HG03565 (cell line): Measurements from ENCODE around the gene ATCAY.

Experiments used
- ATAC-seq: cut with Tn5 transposase; IDR thresholded peaks from one replicate; pipeline ENCODE4 v1.9.1; 2021; ENCODE audit warnings: mild to moderate bottlenecking, moderate library complexity; ENCODE audit not compliant: unreplicated experiment

Gene ATCAY

GRCh38 chr19:3880471-3881271 is at the start of gene ATCAY:
Gene ATCAY (plus strand): TSS chr19:3880685. CDS start chr19:3885768, 5,083 bp downstream.
- no peak for ATAC-seq

- ATAC-seq: no peak
These were observed 48.9 kb upstream of the ATCAY start for GRCh38 chr19:3831601-3832000.

- no peak for ATAC-seq
These were observed 48.5 kb upstream of the ATCAY start for GRCh38 chr19:3832001-3832400.

- ATAC-seq: no peak
These were observed 46.7 kb upstream of the ATCAY start for GRCh38 chr19:3833578-3834348.

GRCh38 chr19:3834349-3835054 is 46.0 kb upstream of the ATCAY start:
- ATAC-seq: no peak

- ATAC-seq: no peak
These were observed 45.4 kb upstream of the ATCAY start for GRCh38 chr19:3835055-3835435.

GRCh38 chr19:3836887-3837286 is 43.6 kb upstream of the ATCAY start:
- ATAC-seq: no peak

- ATAC-seq: no peak
These were observed 43.2 kb upstream of the ATCAY start for GRCh38 chr19:3837332-3837731.

- ATAC-seq: no peak
These were observed 42.6 kb upstream of the ATCAY start for GRCh38 chr19:3837922-3838321.

GRCh38 chr19:3838661-3839060 is 41.8 kb upstream of the ATCAY start:
- ATAC-seq: no peak

GRCh38 chr19:3839941-3840340 is 40.5 kb upstream of the ATCAY start:
- no peak for ATAC-seq

GRCh38 chr19:3840804-3841203 is 39.7 kb upstream of the ATCAY start:
- no peak for ATAC-seq

GRCh38 chr19:3842948-3843347 is 37.5 kb upstream of the ATCAY start:
- no peak for ATAC-seq

GRCh38 chr19:3844596-3844995 is 35.9 kb upstream of the ATCAY start:
- no peak for ATAC-seq

GRCh38 chr19:3849092-3849491 is 31.4 kb upstream of the ATCAY start:
- no peak for ATAC-seq

GRCh38 chr19:3849787-3850186 is 30.7 kb upstream of the ATCAY start:
- ATAC-seq: no peak

- ATAC-seq: no peak
These were observed 30.0 kb upstream of the ATCAY start for GRCh38 chr19:3850320-3850972.

GRCh38 chr19:3851254-3852176 is 29.0 kb upstream of the ATCAY start:
- no peak for ATAC-seq

- ATAC-seq: no peak
These were observed 28.3 kb upstream of the ATCAY start for GRCh38 chr19:3852177-3852511.

- ATAC-seq: no peak
These were observed 27.8 kb upstream of the ATCAY start for GRCh38 chr19:3852614-3853254.
